HepG2 (cell line): Measurements from ENCODE around the gene SLCO4A1. TPM values are rescaled to one million over a fixed set of nuclear protein-coding genes. Genes with fewer than 3 reads are reported as not detected.

Source experiments
- ATAC-seq: fragments of 200-7000 bp; cut with Tn5 transposase; 3 replicates; pipeline ENCODE4 v1.9.1; 2020; ENCODE audit warnings: mild to moderate bottlenecking, moderate library complexity
- BruUV-seq: library from RNA; stranded (reverse); fragments of 400-500 nt; replicated peaks from 2 replicates; lab custom pipeline; 2021; lab: Mats Ljungman, UMichigan
- CTCF ChIA-PET: fragments of 300-600 bp; formaldehyde crosslinking; extraction: SDS; loops from one replicate; lab custom pipeline; 2021; ENCODE audit warnings: low total read pairs, inconsistent platforms, low intra/inter-chr PET ratio; lab: Yijun Ruan, JAX
- POLR2A ChIA-PET: fragments of 350-600 bp; sonication (Branson Sonifier 250); formaldehyde crosslinking; loops from one replicate; lab custom pipeline; 2020; ENCODE audit warnings: antibody characterized with exemption, inconsistent platforms; lab: Yijun Ruan, JAX
- DNase-seq: peaks from one replicate; pipeline ENCODE4 v3.0.0-alpha.2; 2015; ENCODE audit warnings: low spot score
- FAIRE-seq: peaks from 3 replicates; lab custom pipeline; 2011; peaks lifted over from hg19 to GRCh38; lab: Jason Lieb, UNC
- H2AFZ ChIP-seq: one replicate; pipeline ENCODE4 v1.6.1; 2011; ENCODE audit warnings: low read length, inconsistent platforms
- H3K27ac ChIP-seq: fragments of 300-600 bp; 3 replicates; pipeline ENCODE4 v1.8.0; 2011; ENCODE audit warnings: mixed run types, mild to moderate bottlenecking, mixed read lengths, low read length, inconsistent platforms; ENCODE audit not compliant: insufficient read depth; ENCODE audit errors: extremely low read length
- H3K27me3 ChIP-seq, 2 experiments: fragments of 200-600 bp in 1 of 2; 2 replicates in 1 of 2; 3 replicates in 1 of 2; pipeline versions ENCODE4 v1.6.0 to v1.8.0; 2011; ENCODE audit warnings: low read length in 2 of 2, mild to moderate bottlenecking in 2 of 2, moderate library complexity in 2 of 2, inconsistent platforms in 1 of 2; ENCODE audit not compliant: insufficient read depth in 2 of 2, control insufficient read depth in 1 of 2
- H3K36me3 ChIP-seq, 2 experiments: fragments of 200-600 bp in 1 of 2; replicated peaks in 1 of 2; 2 replicates in 1 of 2; 3 replicates in 1 of 2; pipeline versions ENCODE4 v1.5.1 to v1.8.0; 2011; ENCODE audit warnings: low read length in 2 of 2, inconsistent platforms in 1 of 2; ENCODE audit not compliant: insufficient read depth in 2 of 2, control insufficient read depth in 1 of 2
- H3K4me1 ChIP-seq: 2 replicates; pipeline ENCODE4 v1.5.1; 2012; ENCODE audit warnings: low read length, inconsistent platforms; ENCODE audit not compliant: insufficient read depth
- H3K4me2 ChIP-seq: 2 replicates; pipeline ENCODE4 v1.6.0; 2011; ENCODE audit warnings: low read depth, low read length, inconsistent platforms
- H3K4me3 ChIP-seq, 3 experiments: fragments of 200-600 bp in 1 of 3; sonication (generic), shearing (Covaris generic) in 1 of 3; replicated peaks in 1 of 3; 2 replicates each; pipeline ENCODE4 v1.5.1; 2011 to 2016; ENCODE audit warnings: low read length in 3 of 3, inconsistent platforms in 2 of 3, low read depth in 2 of 3, mild to moderate bottlenecking in 2 of 3, control low read depth in 1 of 3, mixed read lengths in 1 of 3; ENCODE audit not compliant: insufficient read depth in 1 of 3
- H3K79me2 ChIP-seq: one replicate; pipeline ENCODE4 v1.6.1; 2011; ENCODE audit warnings: low read length, inconsistent platforms; ENCODE audit not compliant: insufficient read depth
- H3K9ac ChIP-seq: 2 replicates; pipeline ENCODE4 v1.6.0; 2011; ENCODE audit warnings: mild to moderate bottlenecking, low read depth, low read length, inconsistent platforms; ENCODE audit not compliant: insufficient read depth
- H3K9me3 ChIP-seq: 2 replicates; pipeline ENCODE4 v1.5.1; 2012; ENCODE audit warnings: mild to moderate bottlenecking, low read length
- H4K20me1 ChIP-seq: 2 replicates; pipeline ENCODE4 v1.6.0; 2011; ENCODE audit warnings: inconsistent platforms, mild to moderate bottlenecking, low read length, moderate library complexity; ENCODE audit not compliant: insufficient read depth
- BCL6 ChIP-seq: IDR thresholded peaks from 2 replicates; pipeline ENCODE4 v1.6.1; 2016; ENCODE audit warnings: missing genetic modification reagents, missing compliant biosample characterization
- CEBPB ChIP-seq: IDR thresholded peaks from 2 replicates; pipeline ENCODE4 v1.6.1; 2011; ENCODE audit warnings: low read depth, low read length, improper control_type of control experiment, borderline replicate concordance
- CREB3 ChIP-seq: sonication (generic); formaldehyde crosslinking; IDR thresholded peaks from 2 replicates; pipeline ENCODE4 v1.5.0; 2020; ENCODE audit warnings: missing genetic modification reagents
- HNRNPLL ChIP-seq: fragments of 200-400 bp; formaldehyde crosslinking; IDR thresholded peaks from 2 replicates; pipeline ENCODE4 v1.6.1; 2017; ENCODE audit warnings: mild to moderate bottlenecking, low read depth, low read length; ENCODE audit not compliant: poor library complexity, severe bottlenecking
- IRX3 ChIP-seq: sonication (generic); formaldehyde crosslinking; IDR thresholded peaks from 2 replicates; pipeline ENCODE4 v1.8.1; 2023; ENCODE audit warnings: mild to moderate bottlenecking, low read depth, missing genetic modification reagents, borderline replicate concordance
- MAF1 ChIP-seq: sonication (generic); formaldehyde crosslinking; IDR thresholded peaks from 2 replicates; pipeline ENCODE4 v1.5.0; 2020; ENCODE audit warnings: missing genetic modification reagents, borderline replicate concordance
- MATR3 ChIP-seq: sonication (generic); formaldehyde crosslinking; IDR thresholded peaks from 2 replicates; pipeline ENCODE4 v1.4.0; 2020; ENCODE audit warnings: missing genetic modification reagents
- RBFOX2 ChIP-seq: fragments of 200-400 bp; formaldehyde crosslinking; IDR thresholded peaks from 2 replicates; pipeline ENCODE4 v1.6.1; 2017; ENCODE audit warnings: low read depth, mild to moderate bottlenecking, low read length
- RFX1 ChIP-seq: fragments of 450-650 bp; IDR thresholded peaks from 2 replicates; pipeline ENCODE4 v1.6.1; 2017
- ZNF160 ChIP-seq: sonication (generic); formaldehyde crosslinking; IDR thresholded peaks from 2 replicates; pipeline ENCODE4 v1.8.0; 2022; ENCODE audit warnings: mild to moderate bottlenecking, inconsistent platforms, missing genetic modification reagents
- ZNF33A ChIP-seq: sonication (generic); formaldehyde crosslinking; IDR thresholded peaks from 2 replicates; pipeline ENCODE4 v1.5.1; 2020; ENCODE audit warnings: missing genetic modification reagents, mild to moderate bottlenecking, moderate library complexity, borderline replicate concordance
- ZNF367 ChIP-seq: sonication (generic); formaldehyde crosslinking; IDR thresholded peaks from 2 replicates; pipeline ENCODE4 v1.4.0; 2020; ENCODE audit warnings: missing genetic modification reagents, borderline replicate concordance
- ZNF713 ChIP-seq: sonication (generic); formaldehyde crosslinking; IDR thresholded peaks from 2 replicates; pipeline ENCODE4 v1.4.0; 2020; ENCODE audit warnings: mild to moderate bottlenecking, missing genetic modification reagents
- ZSCAN9 ChIP-seq: IDR thresholded peaks from 2 replicates; pipeline ENCODE4 v1.6.1; 2016; ENCODE audit warnings: borderline replicate concordance
- WGBS: methylation state at CpG from one replicate; pipeline ENCODE4 v1.1.6; 2017; ENCODE audit warnings: low lambda C conversion rate; 5-methylcytosine and 5-hydroxymethylcytosine counted together
- in situ Hi-C: cut with HindIII; loops from 2 replicates; pipeline ENCODE4 v1.10.0; 2017; ENCODE audit warnings: low pct_unique_long_range_greater_than_20kb; ENCODE audit not compliant: extremely low pct_ligation_motif_present
- intact Hi-C: fragments of 100-400 bp; cut with micrococcal nuclease; formaldehyde crosslinking; loops from one replicate; pipeline ENCODE4 v1.10.0; 2022; ENCODE audit not compliant: unreplicated experiment
- polyA plus RNA-seq, 8 experiments: library from polyadenylated mRNA; depleted of rRNA in 3 of 8; stranded (reverse) in 7 of 8; unstranded in 1 of 8; fragments of >200 nt; fragmentation: Illumina TruSeq in 4 of 8; extraction: Trizol in 4 of 8; gene quantifications; 2 replicates each; pipeline versions ENCODE4 v1.2.1 to v1.2.3, GENCODE V29; 2011 to 2016; ENCODE audit warnings: low read depth in 4 of 8, missing spikeins in 1 of 8, mixed read lengths in 1 of 8; ENCODE audit not compliant: insufficient read depth in 1 of 8
- total RNA-seq, 5 experiments: library from RNA; depleted of rRNA; stranded (reverse); fragments of >200 nt; fragmentation: Illumina TruSeq; extraction: Trizol; gene quantifications; 2 replicates each; pipeline ENCODE4 v1.2.3, GENCODE V29; 2016; ENCODE audit warnings: low read depth in 1 of 5
- TF ChIP-seq, protein P1 (sequence below), 2 experiments: sonication (generic) in 1 of 2; formaldehyde crosslinking in 1 of 2; IDR thresholded peaks; 2 replicates each; pipeline versions ENCODE4 v1.5.1 to v1.6.1; 2011 to 2020; ENCODE audit warnings: borderline replicate concordance in 1 of 2, low read depth in 1 of 2, low read length in 1 of 2, mild to moderate bottlenecking in 1 of 2, missing genetic modification reagents in 1 of 2, moderate library complexity in 1 of 2
- TF ChIP-seq, protein P2 (sequence below): IDR thresholded peaks from 2 replicates; pipeline ENCODE4 v1.6.1; 2018; ENCODE audit warnings: missing genetic modification reagents, mild to moderate bottlenecking, missing compliant biosample characterization
- TF ChIP-seq, protein P3 (sequence below): sonication (generic); formaldehyde crosslinking; IDR thresholded peaks from 2 replicates; pipeline ENCODE4 v1.8.1; 2023; ENCODE audit warnings: missing genetic modification reagents, inconsistent platforms, borderline replicate concordance
- TF ChIP-seq, protein P4 (sequence below): sonication (generic); formaldehyde crosslinking; IDR thresholded peaks from 2 replicates; pipeline ENCODE4 v1.5.0; 2020; ENCODE audit warnings: mild to moderate bottlenecking, missing genetic modification reagents, borderline replicate concordance

The SLCO4A1 gene
- total and polyA plus RNA-seq, 2 of the 13 experiments (the other 11 are each of a cell fraction or from before 2014, with no cell fraction given) = 55.5 to 112 TPM

DNA sequence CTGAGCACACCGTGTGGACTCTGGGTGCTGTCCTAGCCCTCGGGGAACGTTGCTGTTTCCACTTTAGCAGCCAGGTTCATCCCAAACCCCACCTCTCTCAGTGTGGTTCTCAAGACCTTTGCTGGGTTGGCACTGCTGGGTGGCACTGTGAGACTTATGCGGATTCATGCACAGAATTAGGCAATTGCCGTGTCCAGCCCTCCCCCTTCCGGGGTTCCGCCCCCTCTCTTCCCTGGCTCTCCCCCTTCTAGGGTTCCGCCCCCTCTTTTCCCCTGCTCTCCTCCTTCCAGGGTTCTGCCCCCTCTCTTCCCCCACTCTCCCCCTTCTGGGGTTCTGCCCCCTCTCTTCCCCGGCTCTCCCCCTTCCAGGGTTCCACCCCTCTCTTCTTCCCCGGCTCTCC is 39.8 kb upstream of the SLCO4A1 start:
- Histone ChIP-seq H3K4me3 (no peak overlapping the region), H3K4me1 (peaks cover 11% of the 10 kb centered on the region), H2AFZ (no peak overlapping the region), H3K4me2 (no peak overlapping the region), H3K36me3 (no peaks in the 10 kb centered on the region), H3K9ac (no peak overlapping the region), H3K79me2 (no peaks in the 10 kb centered on the region), H3K27me3 (peaks cover 35 to 94% of the 10 kb centered on the region in 2 experiments), H4K20me1 (no peaks in the 10 kb centered on the region), H3K27ac (no peak overlapping the region), H3K9me3 (no peaks in the 10 kb centered on the region)
- no peak for FAIRE-seq
- BruUV-seq = no TSS peak
- ChIA-PET POLR2A (no interaction called here), CTCF (no interaction called here)
- in situ Hi-C loops (no loop called here), intact Hi-C loops (no loop called here)
- no peak for DNase-seq
- ATAC-seq = no peak
- WGBS = 37% methylated on average over 10 of the region's 10 CpGs
- TF ChIP-seq BCL6 (CRISPR knock-in tag) (no peak), ZNF160 (CRISPR knock-in tag) (no peak), CEBPB (no peak), ZNF33A (CRISPR knock-in tag) (no peak), MAF1 (CRISPR knock-in tag) (no peak), ZNF367 (CRISPR knock-in tag) (no peak), CREB3 (no peak), RFX1 (no peak), RBFOX2 (no peak), MATR3 (no peak), ZNF713 (CRISPR knock-in tag) (no peak), IRX3 (CRISPR knock-in tag) (no peak), HNRNPLL (no peak), ZSCAN9 (CRISPR knock-in tag) (no peak)
- TF ChIP-seq, protein P1, sequence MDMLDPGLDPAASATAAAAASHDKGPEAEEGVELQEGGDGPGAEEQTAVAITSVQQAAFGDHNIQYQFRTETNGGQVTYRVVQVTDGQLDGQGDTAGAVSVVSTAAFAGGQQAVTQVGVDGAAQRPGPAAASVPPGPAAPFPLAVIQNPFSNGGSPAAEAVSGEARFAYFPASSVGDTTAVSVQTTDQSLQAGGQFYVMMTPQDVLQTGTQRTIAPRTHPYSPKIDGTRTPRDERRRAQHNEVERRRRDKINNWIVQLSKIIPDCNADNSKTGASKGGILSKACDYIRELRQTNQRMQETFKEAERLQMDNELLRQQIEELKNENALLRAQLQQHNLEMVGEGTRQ (IDR thresholded peaks at IDR 0.05; ENCODE audit: low read depth, low read length) = no peak
- TF ChIP-seq, protein P1 (CRISPR knock-in tag; IDR thresholded peaks at IDR 0.05; ENCODE audit: borderline replicate concordance) = no peak
- TF ChIP-seq, protein P2, sequence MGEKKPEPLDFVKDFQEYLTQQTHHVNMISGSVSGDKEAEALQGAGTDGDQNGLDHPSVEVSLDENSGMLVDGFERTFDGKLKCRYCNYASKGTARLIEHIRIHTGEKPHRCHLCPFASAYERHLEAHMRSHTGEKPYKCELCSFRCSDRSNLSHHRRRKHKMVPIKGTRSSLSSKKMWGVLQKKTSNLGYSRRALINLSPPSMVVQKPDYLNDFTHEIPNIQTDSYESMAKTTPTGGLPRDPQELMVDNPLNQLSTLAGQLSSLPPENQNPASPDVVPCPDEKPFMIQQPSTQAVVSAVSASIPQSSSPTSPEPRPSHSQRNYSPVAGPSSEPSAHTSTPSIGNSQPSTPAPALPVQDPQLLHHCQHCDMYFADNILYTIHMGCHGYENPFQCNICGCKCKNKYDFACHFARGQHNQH (CRISPR knock-in tag) = no peak
- TF ChIP-seq, protein P3, sequence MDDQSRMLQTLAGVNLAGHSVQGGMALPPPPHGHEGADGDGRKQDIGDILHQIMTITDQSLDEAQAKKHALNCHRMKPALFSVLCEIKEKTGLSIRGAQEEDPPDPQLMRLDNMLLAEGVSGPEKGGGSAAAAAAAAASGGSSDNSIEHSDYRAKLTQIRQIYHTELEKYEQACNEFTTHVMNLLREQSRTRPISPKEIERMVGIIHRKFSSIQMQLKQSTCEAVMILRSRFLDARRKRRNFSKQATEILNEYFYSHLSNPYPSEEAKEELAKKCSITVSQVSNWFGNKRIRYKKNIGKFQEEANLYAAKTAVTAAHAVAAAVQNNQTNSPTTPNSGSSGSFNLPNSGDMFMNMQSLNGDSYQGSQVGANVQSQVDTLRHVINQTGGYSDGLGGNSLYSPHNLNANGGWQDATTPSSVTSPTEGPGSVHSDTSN (CRISPR knock-in tag) = no peak
- TF ChIP-seq, protein P4, sequence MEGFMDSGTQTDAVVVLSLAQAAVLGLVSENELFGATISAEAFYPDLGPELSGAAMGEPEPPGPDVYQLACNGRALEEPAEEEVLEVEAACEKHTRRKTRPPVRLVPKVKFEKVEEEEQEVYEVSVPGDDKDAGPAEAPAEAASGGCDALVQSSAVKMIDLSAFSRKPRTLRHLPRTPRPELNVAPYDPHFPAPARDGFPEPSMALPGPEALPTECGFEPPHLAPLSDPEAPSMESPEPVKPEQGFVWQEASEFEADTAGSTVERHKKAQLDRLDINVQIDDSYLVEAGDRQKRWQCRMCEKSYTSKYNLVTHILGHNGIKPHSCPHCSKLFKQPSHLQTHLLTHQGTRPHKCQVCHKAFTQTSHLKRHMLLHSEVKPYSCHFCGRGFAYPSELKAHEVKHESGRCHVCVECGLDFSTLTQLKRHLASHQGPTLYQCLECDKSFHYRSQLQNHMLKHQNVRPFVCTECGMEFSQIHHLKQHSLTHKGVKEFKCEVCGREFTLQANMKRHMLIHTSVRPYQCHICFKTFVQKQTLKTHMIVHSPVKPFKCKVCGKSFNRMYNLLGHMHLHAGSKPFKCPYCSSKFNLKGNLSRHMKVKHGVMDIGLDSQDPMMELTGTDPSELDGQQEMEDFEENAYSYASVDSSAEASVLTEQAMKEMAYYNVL (CRISPR knock-in tag) = no peak
